NOMO-1 treated with dmso at 0.1 percent for 144 hours (cell line): ENCODE measurements around the gene STK40.

Experiments used
- DNase-seq: peaks from one replicate; lab custom pipeline; 2025; ENCODE audit not compliant: unreplicated experiment; lab: John Stamatoyannopoulos, UW

The STK40 gene

GRCh38 chr1:36346741-36347370 is 38.9 kb downstream of the STK40 start:
- DNase-seq: no peak

- DNase-seq: no peak
Measured at GRCh38 chr1:36345353-36345752, 40.4 kb downstream of the STK40 start.

GRCh38 chr1:36344395-36344680 is 41.4 kb downstream of the STK40 start:
- no peak for DNase-seq

GRCh38 chr1:36343651-36344394 is 41.9 kb downstream of the STK40 start:
- no peak for DNase-seq

GRCh38 chr1:36342426-36343185 is 43.1 kb downstream of the STK40 start:
- no peak for DNase-seq

- no peak for DNase-seq
Measured at GRCh38 chr1:36341626-36342320, 44.0 kb downstream of the STK40 start.

GRCh38 chr1:36339615-36340014 is 46.1 kb downstream of the STK40 start:
- no peak for DNase-seq

GRCh38 chr1:36339215-36339614 is 46.5 kb downstream of the STK40 start:
- no peak for DNase-seq

GRCh38 chr1:36337830-36338229 is 47.9 kb downstream of the STK40 start:
- no peak for DNase-seq

GRCh38 chr1:36330940-36331339 is 54.8 kb downstream of the STK40 start:
- no peak for DNase-seq

- DNase-seq: no peak
Measured at GRCh38 chr1:36329817-36330216, 55.9 kb downstream of the STK40 start.

GRCh38 chr1:36328713-36329112 is 57.0 kb downstream of the STK40 start:
- no peak for DNase-seq

- DNase-seq: no peak
Measured at GRCh38 chr1:36328088-36328480, 57.6 kb downstream of the STK40 start.

GRCh38 chr1:36327421-36328087 is 58.2 kb downstream of the STK40 start:
- DNase-seq: no peak

GRCh38 chr1:36326499-36326898 is 59.2 kb downstream of the STK40 start:
- no peak for DNase-seq

GRCh38 chr1:36324353-36324703 is 61.4 kb downstream of the STK40 start:
- no peak for DNase-seq

GRCh38 chr1:36323636-36324352 is 61.9 kb downstream of the STK40 start, which contains the start of gene EVA1B:
EVA1B (minus strand) TSS chr1:36323645; CDS start chr1:36323037, 608 bp downstream.
- DNase-seq: peak; percentile 43

GRCh38 chr1:36322786-36323635 is 62.7 kb downstream of the STK40 start:
- no peak for DNase-seq

GRCh38 chr1:36322041-36322785 is 63.5 kb downstream of the STK40 start:
- no peak for DNase-seq
